SK-N-SH (cell line): ENCODE measurements around the gene RNF167. TPM values are rescaled to one million over a fixed set of nuclear protein-coding genes. Genes with fewer than 3 reads are reported as not detected.

Experiments used
- CTCF ChIA-PET: fragments of 300-600, 350-600 bp; formaldehyde crosslinking; extraction: SDS; loops from one replicate; lab custom pipeline; 2021; lab: Yijun Ruan, JAX
- POLR2A ChIA-PET: fragments of 350-600 bp; sonication (Branson Sonifier 250); formaldehyde crosslinking; extraction: SDS; loops from one replicate; lab custom pipeline; 2020; ENCODE audit warnings: antibody characterized with exemption, inconsistent platforms; lab: Yijun Ruan, JAX
- DNase-seq: peaks from one replicate; pipeline ENCODE4 v3.0.0; 2012
- H2AFZ ChIP-seq: fragments of 200-600 bp; sonication (generic); 2 replicates; pipeline ENCODE4 v1.8.1; 2016; ENCODE audit warnings: antibody characterized with exemption, mild to moderate bottlenecking, low read depth
- H3F3A ChIP-seq: fragments of 200-600 bp; sonication (generic); replicated peaks from 2 replicates; pipeline ENCODE3; 2016; ENCODE audit warnings: antibody characterized with exemption, mild to moderate bottlenecking; ENCODE audit not compliant: insufficient read depth
- H3K27ac ChIP-seq, 2 experiments: fragments of 200-500 bp in 1 of 2; fragments of 200-600 bp in 1 of 2; sonication (Bioruptor generic) in 1 of 2; sonication (generic), shearing (Covaris generic) in 1 of 2; 2 replicates each; pipeline versions ENCODE4 v1.5.1 to v1.6.1; 2014 to 2016; ENCODE audit warnings: low read depth in 2 of 2, inconsistent platforms in 1 of 2, low read length in 1 of 2, mild to moderate bottlenecking in 1 of 2, mixed read lengths in 1 of 2
- H3K27me3 ChIP-seq: fragments of 200-600 bp; sonication (generic), shearing (Covaris generic); 2 replicates; pipeline ENCODE4 v1.6.1; 2016; ENCODE audit warnings: mixed run types; ENCODE audit not compliant: insufficient read depth
- H3K36me3 ChIP-seq, 2 experiments: fragments of 200-500 bp in 1 of 2; fragments of 200-600 bp in 1 of 2; sonication (Bioruptor generic) in 1 of 2; sonication (generic) in 1 of 2; replicated peaks in 1 of 2; 2 replicates each; pipeline versions ENCODE3 to v1.5.1; 2014 to 2016; ENCODE audit warnings: low read length in 1 of 2, mild to moderate bottlenecking in 1 of 2; ENCODE audit not compliant: insufficient read depth in 2 of 2, control insufficient read depth in 1 of 2
- H3K4me1 ChIP-seq, 2 experiments: fragments of 200-500 bp in 1 of 2; fragments of 200-600 bp in 1 of 2; sonication (Bioruptor generic) in 1 of 2; sonication (generic), shearing (Covaris generic) in 1 of 2; 2 replicates each; pipeline versions ENCODE4 v1.5.1 to v1.6.1; 2014 to 2016; ENCODE audit warnings: low read depth in 1 of 2, low read length in 1 of 2, mixed run types in 1 of 2; ENCODE audit not compliant: insufficient read depth in 2 of 2, control insufficient read depth in 1 of 2
- H3K4me2 ChIP-seq: fragments of 200-600 bp; sonication (generic), shearing (Covaris generic); 2 replicates; pipeline ENCODE4 v1.6.1; 2017; ENCODE audit warnings: mixed run types
- H3K4me3 ChIP-seq, 2 experiments: fragments of 200-500 bp in 1 of 2; fragments of 200-600 bp in 1 of 2; sonication (Bioruptor generic) in 1 of 2; sonication (generic), shearing (Covaris generic) in 1 of 2; 2 replicates each; pipeline versions ENCODE4 v1.5.1 to v1.8.1; 2014 to 2016; ENCODE audit warnings: low read depth in 2 of 2, inconsistent platforms in 1 of 2, low read length in 1 of 2, mild to moderate bottlenecking in 1 of 2, mixed read lengths in 1 of 2, moderate library complexity in 1 of 2
- H3K79me2 ChIP-seq: fragments of 200-600 bp; sonication (generic); 2 replicates; pipeline ENCODE4 v1.8.1; 2017; ENCODE audit warnings: mild to moderate bottlenecking; ENCODE audit not compliant: insufficient read depth
- H3K9ac ChIP-seq: fragments of 200-600 bp; sonication (generic); 2 replicates; pipeline ENCODE4 v1.6.1; 2017; ENCODE audit warnings: mixed run types
- H3K9me2 ChIP-seq: fragments of 200-600 bp; sonication (generic); 2 replicates; pipeline ENCODE4 v1.6.1; 2017; ENCODE audit warnings: mixed run types
- H3K9me3 ChIP-seq: fragments of 200-600 bp; sonication (generic); 2 replicates; pipeline ENCODE4 v1.6.1; 2017; ENCODE audit warnings: mixed run types, mild to moderate bottlenecking, moderate library complexity
- H4K20me1 ChIP-seq: fragments of 200-600 bp; sonication (generic); 2 replicates; pipeline ENCODE4 v1.6.1; 2017; ENCODE audit warnings: mild to moderate bottlenecking, mixed run types; ENCODE audit not compliant: insufficient read depth
- CHD2 ChIP-seq: fragments of 150-350 bp; IDR thresholded peaks from 2 replicates; pipeline ENCODE4 v1.6.1; 2018; ENCODE audit warnings: low read length; ENCODE audit not compliant: partially characterized antibody
- FOXJ3 ChIP-seq: sonication (generic); formaldehyde crosslinking; IDR thresholded peaks from 2 replicates; pipeline ENCODE4 v1.5.1; 2020; ENCODE audit warnings: mild to moderate bottlenecking, missing genetic modification reagents
- FOXM1 ChIP-seq: IDR thresholded peaks from 2 replicates; pipeline ENCODE4 v1.4.0; 2012; ENCODE audit warnings: low read depth, mild to moderate bottlenecking
- GABPA ChIP-seq: IDR thresholded peaks from 2 replicates; pipeline ENCODE4 v1.4.0; 2012; ENCODE audit warnings: low read depth, mild to moderate bottlenecking
- SIN3A ChIP-seq: IDR thresholded peaks from 2 replicates; pipeline ENCODE4 v1.6.1; 2012; ENCODE audit warnings: low read depth, mild to moderate bottlenecking, low read length, moderate library complexity, borderline replicate concordance
- TAF1 ChIP-seq: IDR thresholded peaks from 2 replicates; pipeline ENCODE4 v1.6.1; 2012; ENCODE audit warnings: low read depth, mild to moderate bottlenecking, low read length, moderate library complexity, borderline replicate concordance
- WGBS: methylation state at CpG from one replicate; pipeline ENCODE4 v1.1.6; 2017; ENCODE audit warnings: low lambda C conversion rate; 5-methylcytosine and 5-hydroxymethylcytosine counted together
- polyA plus RNA-seq, 3 experiments: library from polyadenylated mRNA; depleted of rRNA; stranded (reverse); fragments of >200 nt; gene quantifications; 2 replicates each; pipeline ENCODE4 v1.2.3, GENCODE V29; 2012
- TF ChIP-seq, protein P1 (sequence below): fragments of 150-350 bp; IDR thresholded peaks from 2 replicates; pipeline ENCODE4 v1.6.1; 2016; ENCODE audit warnings: mild to moderate bottlenecking, low read depth, low read length
- TF ChIP-seq, protein P2 (sequence below): IDR thresholded peaks from 2 replicates; pipeline ENCODE4 v1.4.0; 2012; ENCODE audit warnings: low read depth, borderline replicate concordance

The RNF167 gene
- polyA plus RNA-seq, 1 of the 3 experiments (the other 2 are of a cell fraction) = 115 TPM

DNA sequence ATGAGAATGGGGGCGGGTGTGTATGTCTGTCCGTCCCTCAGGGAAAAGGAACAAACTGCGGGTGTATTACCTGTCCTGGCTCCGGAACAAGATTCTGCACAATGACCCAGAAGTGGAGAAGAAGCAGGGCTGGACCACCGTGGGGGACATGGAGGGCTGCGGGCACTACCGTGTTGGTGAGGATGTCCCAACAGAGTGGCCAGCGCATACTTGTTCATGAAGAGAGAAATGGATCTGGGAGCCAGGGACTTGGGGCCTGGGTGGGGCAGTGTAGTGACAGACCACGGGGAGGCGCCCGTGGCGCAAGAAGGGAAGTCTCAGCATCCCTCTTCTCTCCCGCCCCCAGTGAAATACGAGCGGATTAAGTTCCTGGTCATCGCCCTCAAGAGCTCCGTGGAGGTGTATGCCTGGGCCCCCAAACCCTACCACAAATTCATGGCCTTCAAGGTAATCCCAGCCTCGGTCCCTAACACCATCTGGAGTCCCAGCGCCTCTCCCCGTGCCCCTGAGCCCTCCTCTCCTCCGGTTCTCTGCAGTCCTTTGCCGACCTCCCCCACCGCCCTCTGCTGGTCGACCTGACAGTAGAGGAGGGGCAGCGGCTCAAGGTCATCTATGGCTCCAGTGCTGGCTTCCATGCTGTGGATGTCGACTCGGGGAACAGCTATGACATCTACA lies 44.3 kb upstream of the RNF167 start:
- Histone ChIP-seq H3K27ac (no peak overlapping the region), H3F3A (no peaks in the 10 kb centered on the region), H3K9me2 (no peaks in the 10 kb centered on the region), H3K79me2 (no peaks in the 10 kb centered on the region), H4K20me1 (no peaks in the 10 kb centered on the region), H3K36me3 (peaks cover 0 to 58% of the 10 kb centered on the region in 2 experiments), H3K4me1 (no peaks in the 10 kb centered on the region), H3K27me3 (no peaks in the 10 kb centered on the region), H3K4me2 (no peak overlapping the region), H3K9me3 (no peaks in the 10 kb centered on the region), H3K9ac (no peak overlapping the region), H3K4me3 (no peak overlapping the region), H2AFZ (no peak overlapping the region)
- CTCF ChIA-PET = interaction anchor here (1.0 to 1.9 kb wide), 2 partner anchors 13 to 21 kb away, joined by 4 to 8 read pairs; no protein-coding TSS in a partner anchor
- POLR2A ChIA-PET = no interaction called here
- no peak for TF ChIP-seq GABPA
- TF ChIP-seq, protein P1, sequence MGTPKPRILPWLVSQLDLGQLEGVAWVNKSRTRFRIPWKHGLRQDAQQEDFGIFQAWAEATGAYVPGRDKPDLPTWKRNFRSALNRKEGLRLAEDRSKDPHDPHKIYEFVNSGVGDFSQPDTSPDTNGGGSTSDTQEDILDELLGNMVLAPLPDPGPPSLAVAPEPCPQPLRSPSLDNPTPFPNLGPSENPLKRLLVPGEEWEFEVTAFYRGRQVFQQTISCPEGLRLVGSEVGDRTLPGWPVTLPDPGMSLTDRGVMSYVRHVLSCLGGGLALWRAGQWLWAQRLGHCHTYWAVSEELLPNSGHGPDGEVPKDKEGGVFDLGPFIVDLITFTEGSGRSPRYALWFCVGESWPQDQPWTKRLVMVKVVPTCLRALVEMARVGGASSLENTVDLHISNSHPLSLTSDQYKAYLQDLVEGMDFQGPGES = no peak
- TF ChIP-seq, protein P2, sequence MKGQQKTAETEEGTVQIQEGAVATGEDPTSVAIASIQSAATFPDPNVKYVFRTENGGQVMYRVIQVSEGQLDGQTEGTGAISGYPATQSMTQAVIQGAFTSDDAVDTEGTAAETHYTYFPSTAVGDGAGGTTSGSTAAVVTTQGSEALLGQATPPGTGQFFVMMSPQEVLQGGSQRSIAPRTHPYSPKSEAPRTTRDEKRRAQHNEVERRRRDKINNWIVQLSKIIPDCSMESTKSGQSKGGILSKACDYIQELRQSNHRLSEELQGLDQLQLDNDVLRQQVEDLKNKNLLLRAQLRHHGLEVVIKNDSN = no peak
- no peak for TF ChIP-seq CHD2
- TF ChIP-seq FOXJ3 (CRISPR knock-in tag) = no peak
- 88% methylated on average over 21 of the region's 27 CpGs for WGBS
- no peak for DNase-seq

DNA sequence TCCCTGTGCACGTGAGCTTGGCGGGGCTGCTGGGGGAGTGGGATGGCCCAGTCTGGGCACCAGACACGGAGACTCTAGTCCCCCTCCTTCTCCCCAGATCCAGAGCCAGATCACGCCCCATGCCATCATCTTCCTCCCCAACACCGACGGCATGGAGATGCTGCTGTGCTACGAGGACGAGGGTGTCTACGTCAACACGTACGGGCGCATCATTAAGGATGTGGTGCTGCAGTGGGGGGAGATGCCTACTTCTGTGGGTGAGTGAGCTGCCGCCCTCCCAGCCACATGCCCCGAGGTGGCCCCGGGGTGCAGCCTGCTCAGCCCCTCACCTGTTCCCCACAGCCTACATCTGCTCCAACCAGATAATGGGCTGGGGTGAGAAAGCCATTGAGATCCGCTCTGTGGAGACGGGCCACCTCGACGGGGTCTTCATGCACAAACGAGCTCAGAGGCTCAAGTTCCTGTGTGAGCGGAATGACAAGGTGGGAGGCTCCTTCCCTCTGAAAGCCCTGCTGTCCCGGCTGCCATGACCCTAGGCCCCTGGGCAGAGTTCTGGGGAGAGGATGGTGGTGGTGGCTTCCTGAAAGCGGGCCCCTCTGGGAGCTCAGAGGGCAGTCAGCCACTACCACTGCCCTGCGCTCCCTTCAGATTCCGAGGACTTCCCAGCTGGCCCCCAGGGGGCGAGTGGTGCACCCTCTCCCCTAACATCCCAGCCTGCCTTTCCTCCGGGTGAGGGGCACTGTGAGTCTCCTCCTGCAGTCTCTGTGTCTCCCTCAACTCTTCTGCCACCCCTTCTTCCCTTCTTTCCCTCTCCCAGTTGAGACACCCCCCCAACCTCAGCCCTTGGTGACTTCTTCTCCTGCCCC lies 43.5 kb upstream of the RNF167 start:
- H3K79me2 ChIP-seq = no peaks in the 10 kb centered on the region
- no peaks in the 10 kb centered on the region for H4K20me1 ChIP-seq
- no peaks in the 10 kb centered on the region for H3K9me3 ChIP-seq
- POLR2A ChIA-PET = no interaction called here
- TF ChIP-seq SIN3A (no peak), FOXM1 (no peak), TAF1 (no peak)
- no peak overlapping the region for H3K4me3 ChIP-seq
- no peaks in the 10 kb centered on the region for H3K27me3 ChIP-seq
- no peak overlapping the region for H3K27ac ChIP-seq
- DNase-seq = no peak
- CTCF ChIA-PET = interaction anchor here (1.0 to 1.9 kb wide), 2 partner anchors 12 to 20 kb away, joined by 4 to 8 read pairs; no protein-coding TSS in a partner anchor
- H3K4me2 ChIP-seq = no peak overlapping the region
- H3K9me2 ChIP-seq = no peaks in the 10 kb centered on the region
- H3K9ac ChIP-seq = no peak overlapping the region
- H3F3A ChIP-seq = no peaks in the 10 kb centered on the region
- H3K4me1 ChIP-seq = no peaks in the 10 kb centered on the region
- peaks cover 0 to 50% of the 10 kb centered on the region in 2 experiments for H3K36me3 ChIP-seq
- H2AFZ ChIP-seq = no peak overlapping the region
- WGBS = 97% methylated on average over 12 of the region's 27 CpGs
